DMS53 (cell line): ENCODE measurements around the gene ZCCHC10.
"Not testable (repeated sequence)": the region's sequence is repeated elsewhere in the genome, so short reads cannot be mapped to it uniquely, and the experiment has no call there.

Experiments used
- DNase-seq: peaks from one replicate; lab custom pipeline; 2025; lab: John Stamatoyannopoulos, UW

ZCCHC10 gene

GRCh38 chr5:133041910-133042309, 15.6 kb upstream of the ZCCHC10 start:
- peak; percentile 25 for DNase-seq

DNA sequence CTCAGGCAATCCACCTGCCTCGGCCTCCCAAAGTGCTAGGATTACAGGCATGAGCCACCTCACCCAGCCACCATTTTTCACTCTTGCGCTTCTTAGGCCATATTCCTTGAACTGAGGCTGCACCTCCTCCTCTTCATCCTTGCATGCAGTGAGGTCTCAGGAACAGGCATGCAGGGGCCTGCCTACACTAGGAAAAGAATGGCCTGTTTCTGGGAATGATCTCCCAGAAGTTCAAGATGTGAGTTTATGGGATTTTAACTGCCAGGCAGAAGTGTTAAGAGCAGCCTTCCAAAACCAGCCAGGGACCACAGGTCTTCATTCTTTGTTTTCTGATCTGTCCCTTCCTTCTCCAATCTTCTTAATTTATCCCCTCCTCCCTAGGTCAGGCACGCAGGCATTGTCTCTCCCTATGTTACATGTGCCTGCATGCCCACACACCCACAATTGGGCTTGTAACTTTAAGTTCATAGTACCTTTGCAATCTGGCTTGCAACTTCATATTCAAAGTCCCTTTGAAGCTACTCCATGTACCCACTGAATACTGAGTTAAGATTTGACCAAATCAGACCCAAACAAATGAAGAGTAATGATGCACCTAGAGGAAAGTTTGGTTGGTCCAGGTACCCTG, 14.9 kb upstream of the ZCCHC10 start:
- DNase-seq = no peak

DNA sequence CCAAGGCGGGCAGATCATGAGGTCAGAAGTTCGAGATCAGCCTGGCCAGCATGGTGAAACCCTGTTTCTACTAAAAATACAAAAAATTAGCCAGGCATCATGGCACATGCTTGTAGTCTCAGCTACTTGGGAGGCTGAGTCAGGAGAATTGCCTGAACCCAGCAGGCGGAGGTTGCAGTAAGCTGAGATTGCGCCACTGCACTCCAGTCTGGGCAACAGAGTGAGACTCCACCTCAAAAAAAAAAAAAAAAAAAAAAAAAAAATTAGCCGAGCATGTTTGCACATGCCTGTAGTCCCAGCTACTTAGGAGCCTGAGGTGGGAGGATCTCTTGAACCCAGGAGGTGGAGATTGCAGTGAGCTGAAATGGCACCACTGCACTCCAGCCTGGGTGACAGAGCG, 10.3 kb upstream of the ZCCHC10 start:
- not testable (repeated sequence) for DNase-seq

DNA sequence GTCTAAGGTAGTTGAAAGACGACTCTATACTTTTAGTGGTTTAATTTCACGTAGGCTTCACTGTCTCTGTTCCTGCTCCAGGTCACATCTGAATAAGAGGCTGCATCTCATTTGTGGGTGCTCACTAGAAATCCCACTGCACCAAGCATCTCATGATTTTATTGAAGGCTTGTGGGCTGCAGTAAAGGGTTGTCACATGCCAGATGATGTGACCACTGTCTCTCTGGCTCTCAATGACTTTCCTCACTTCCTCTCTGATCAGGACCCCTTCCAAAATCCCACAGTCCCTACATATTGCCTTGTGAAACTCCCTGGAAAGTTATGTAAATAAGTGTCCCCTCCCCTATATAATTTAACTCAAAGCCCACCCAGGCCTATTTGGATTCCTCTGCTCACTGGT, 8.9 kb upstream of the ZCCHC10 start:
- no peak for DNase-seq

- DNase-seq = no peak
Measured at GRCh38 chr5:133034064-133034463, 7.7 kb upstream of the ZCCHC10 start.

DNA sequence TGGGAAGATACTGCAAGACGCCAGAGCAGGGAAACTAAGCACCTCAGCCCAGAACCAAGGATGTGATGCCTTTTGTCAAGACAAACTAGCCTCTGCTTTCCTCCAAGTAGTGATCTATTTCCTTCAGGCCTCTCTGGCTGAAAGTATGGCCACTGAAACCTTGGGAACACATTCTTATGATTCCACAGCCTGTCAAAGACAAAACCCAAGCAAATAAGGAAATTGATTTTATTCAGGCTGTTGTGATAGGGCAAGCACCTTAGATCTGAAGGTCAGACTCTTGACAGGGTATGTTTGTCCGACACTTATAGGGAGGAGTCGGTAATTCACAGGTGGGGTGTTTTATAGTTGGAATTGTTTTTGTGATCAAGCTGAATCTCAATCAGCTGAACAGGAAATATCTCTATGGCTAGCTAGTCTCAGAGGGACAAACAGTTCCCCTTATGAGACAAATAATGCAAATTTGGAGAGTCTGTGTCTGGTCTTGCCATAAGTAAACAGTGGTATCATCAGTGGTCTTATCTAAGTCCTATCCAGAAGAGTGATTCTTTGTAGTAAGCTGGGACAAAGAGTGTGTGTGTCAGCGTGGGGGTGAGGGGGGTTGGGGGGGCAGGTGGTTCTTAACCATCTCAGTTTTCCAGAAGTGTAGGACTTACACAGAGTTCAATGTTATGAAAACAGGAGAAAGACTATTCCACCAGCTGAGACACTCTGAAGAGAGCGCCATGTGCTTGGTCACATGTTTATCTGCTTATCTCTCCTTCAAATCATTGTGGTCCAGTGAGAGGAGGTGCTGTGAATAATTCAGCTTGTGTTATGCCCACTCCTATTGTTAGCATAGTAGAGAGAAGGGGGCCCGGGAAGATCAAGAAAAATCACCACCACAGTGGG, 6.7 kb upstream of the ZCCHC10 start:
- DNase-seq = no peak

GRCh38 chr5:133030343-133031005, 4.1 kb upstream of the ZCCHC10 start:
- DNase-seq = no peak

- DNase-seq = no peak
Measured at GRCh38 chr5:133029416-133029815, 3.1 kb upstream of the ZCCHC10 start.

DNA sequence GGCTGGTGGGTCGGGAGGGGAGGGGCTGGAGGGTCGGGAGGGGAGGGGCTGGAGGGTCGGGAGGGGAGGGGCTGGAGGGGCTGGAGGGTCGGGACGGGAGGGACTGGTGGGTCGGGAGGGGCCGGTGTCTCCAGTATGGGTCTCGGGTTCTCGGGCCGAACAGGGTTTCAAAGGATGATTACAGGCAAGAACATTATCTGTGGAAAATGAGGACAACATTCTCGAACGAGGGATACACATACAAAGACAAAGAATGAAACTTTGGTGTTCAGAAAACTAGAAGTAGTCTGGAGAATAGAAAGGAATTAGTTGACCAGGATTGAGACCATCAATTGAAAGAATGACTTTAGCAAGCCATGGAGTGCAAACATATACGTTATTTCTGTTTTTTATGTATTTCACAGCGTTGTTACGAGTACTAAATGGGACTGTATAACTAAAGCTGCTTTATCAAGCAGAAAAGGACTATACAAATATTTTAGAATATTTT, 360 bp upstream of the ZCCHC10 start:
- DNase-seq = no peak

- DNase-seq = not testable (repeated sequence)
Measured at GRCh38 chr5:133019471-133019870, 6.9 kb downstream of the ZCCHC10 start.

DNA sequence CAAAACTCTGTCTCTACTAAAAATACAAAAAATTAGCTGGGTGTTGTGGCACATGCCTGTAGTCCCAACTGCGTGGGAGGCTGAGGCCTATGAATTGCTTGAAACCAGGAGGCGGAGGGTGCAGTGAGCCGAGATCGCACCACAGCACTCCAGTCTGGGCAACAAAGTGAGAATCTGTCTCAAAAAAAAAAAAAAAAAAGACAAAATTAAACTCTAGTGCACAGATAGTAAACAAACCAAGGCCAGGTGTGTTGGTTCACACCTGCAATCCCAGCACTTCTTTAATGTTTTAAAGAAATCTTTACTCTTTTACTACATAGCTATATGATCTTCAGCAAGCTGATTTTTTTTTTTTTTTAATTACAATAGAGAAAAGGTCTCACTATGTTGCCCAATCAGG, 8.4 kb downstream of the ZCCHC10 start:
- no peak for DNase-seq

DNA sequence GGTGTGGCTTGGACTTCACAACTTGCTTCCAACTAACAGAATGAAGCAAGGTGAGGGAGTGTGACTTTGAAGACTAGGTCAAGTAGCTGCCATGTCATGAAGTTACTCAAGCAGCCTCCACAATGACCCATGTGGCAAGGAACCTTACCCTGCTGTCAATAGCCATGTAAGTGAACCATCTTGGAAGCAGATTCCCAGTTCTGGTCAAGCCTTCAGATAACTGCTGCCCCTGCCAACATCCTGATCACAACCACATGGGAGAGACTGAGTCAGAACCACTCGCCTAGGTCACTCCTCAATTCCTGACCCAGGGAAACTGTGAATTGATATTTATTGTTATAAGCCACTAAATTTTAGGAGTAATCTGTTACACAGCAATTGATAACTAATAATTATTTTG, 10.9 kb downstream of the ZCCHC10 start:
- no peak for DNase-seq

DNA sequence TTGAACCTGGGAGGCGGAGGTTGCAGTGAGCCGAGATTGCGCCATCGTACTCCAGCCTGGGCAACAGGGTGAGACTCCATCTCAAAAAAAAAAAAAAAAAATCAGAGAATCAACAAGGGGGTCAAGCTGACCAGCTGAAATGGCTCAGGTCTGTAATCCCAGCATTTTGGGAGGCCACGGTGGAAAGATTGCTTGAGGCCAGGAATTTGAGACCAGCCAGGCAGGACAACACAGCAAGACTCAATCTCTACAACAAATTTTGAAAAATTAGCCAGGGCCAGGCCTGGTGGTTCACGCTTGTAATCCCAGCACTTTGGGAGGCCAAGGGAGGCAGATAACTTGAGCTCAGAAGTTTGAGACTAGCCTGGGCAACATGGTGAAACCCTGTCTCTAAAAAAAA, 17.9 kb downstream of the ZCCHC10 start:
- not testable (repeated sequence) for DNase-seq

DNA sequence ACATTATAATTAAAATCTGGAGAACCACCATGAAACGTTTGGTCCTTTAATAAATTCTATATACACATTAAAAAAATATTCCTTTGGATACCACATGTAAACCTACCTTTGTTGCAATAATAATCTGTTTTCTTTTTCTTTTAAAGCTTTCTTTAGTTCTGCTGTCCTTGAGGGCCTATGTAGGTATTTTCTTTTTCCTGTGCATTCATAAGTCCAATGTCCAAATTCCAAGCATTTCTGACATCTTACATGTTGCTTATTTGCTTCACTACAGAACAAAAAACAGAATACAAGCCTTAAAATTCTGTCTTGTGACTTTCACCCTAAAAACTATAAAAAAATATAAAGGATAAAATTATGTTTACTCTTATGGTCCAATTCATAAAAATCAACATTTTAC, 19.7 kb downstream of the ZCCHC10 start:
- DNase-seq = no peak

DNA sequence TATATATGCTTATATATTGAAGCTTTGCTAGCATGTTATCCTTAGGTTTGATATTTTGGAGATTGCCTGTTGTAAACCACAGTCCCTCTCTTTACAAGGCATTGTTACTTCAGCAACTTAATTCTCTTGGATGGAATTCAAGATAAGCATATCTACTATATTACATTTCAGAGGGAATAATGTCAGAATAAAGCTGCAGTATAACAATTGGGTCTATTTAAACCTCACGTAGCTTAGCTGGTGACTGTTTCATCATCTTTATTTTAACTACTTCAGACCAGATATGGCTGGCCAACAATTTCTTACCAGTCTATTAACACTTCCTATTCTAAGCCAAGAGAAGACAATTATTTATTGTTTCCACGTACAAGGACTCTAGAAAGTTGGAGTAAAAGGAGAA, 27.1 kb downstream of the ZCCHC10 start:
- DNase-seq = no peak

DNA sequence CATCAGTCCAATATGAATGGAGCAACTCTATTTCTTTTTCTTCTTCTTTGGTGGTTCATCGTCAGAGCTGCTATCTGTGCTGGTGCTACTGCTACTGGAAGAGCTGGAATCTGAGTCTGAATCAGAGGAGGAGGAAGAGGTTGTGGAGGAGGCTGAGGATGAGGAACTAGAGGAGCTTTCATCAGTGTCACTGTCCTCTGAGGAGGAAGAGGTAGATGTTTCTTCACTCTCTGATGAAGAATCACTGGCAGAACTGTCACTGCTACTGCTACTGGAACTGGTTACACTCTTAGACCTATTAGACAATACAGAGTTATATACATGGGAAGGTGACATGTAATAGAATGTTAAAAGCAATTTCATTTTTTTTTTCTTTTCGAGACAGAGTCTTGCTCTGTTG, 27.8 kb downstream of the ZCCHC10 start:
- no peak for DNase-seq

DNA sequence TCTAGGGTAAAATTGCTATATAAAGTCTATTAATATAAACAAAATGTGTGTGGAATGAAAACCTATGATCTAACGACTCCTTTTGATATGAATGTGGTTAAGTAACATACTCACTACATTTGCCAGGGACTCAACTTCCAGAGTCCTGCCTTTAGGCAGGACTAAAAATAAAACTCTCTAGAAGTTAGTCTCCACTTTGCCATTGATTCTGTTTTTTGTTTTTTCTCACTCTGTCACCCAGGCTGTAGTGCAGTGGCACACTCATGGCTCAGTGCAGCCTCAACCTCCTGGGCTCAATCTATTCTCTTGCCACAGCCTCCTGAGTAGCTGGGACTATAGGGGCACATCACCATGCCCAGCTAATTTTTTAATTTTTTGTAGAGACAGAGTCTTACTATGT, 30.0 kb downstream of the ZCCHC10 start:
- DNase-seq = no peak

DNA sequence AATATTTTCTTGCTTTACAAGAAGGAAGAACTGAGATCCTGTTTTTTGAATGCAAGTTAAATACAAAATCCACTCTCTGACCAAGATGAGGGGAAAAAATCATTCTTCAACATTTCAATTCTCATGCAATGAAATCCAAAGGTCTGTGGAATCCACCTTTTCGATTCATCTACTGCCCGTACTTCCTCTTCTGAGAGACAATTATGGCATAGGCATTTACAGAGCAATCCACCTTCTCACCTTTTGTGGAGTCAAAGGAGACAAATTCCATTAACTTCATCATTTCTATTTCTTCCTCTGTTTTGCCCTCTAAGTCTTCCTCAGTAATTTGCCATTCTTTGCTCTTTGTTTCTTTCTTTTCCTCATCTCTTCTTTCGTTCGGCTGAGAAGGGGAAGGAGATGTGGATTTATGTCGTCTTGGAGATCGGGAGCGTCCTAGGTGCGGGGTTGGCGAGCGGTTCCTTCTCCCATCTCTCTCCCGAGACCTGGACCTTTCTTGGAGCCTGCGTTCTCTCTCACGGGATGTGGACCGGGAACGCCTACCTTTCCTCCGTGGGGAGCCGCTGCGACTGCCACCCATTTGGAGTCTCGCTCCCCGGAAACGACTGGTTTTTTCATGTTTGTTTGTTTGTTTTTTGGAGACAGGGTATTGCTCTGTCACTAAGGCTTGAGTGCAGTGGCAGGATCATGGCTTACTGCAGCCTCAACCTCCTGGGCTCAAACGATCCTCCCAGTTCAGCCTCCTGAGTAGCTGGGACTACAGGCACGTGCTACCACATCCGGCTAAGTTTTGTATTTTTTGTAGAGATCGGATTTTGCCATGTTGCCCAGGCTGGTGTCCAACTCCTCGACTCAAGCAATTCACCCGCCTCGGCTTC, 38.6 kb downstream of the ZCCHC10 start:
- DNase-seq = no peak

- not testable (repeated sequence) for DNase-seq
Measured at GRCh38 chr5:132982971-132983370, 43.4 kb downstream of the ZCCHC10 start.

DNA sequence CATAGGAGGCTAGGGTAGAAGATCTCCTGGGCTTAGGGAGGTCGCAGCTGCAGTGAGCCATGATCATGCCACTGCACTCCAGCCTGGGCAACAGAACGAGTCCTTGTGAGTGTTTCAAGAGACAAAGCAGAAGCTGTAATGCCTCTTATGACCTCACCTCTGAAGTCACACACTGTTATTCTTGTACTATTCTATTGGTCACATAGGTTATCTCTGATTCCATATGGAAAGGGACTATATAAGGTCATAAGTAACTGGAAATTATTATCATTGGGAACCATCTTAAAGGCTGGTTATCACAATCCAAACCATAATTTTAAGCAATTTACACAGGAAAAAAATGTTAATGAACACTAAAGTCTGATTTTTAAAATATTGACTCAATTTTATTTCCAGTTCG, 45.1 kb downstream of the ZCCHC10 start:
- no peak for DNase-seq

DNA sequence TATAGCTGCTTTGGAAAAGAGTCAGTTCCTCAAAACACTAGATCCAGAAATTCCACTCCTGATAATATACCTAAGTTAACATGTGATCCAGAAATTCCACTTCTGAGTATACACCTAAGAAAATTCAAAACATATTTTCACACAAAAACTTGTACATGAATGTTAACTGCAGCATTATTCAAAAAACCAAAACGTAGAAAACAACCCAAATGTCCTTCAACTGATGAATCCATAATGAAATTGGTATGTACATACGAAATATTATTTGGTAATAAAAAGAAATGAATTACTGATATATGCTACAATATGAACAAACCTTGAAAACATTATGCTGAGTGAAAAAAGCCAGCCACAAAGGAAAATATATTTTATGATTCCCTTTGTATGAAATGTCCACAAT, 46.4 kb downstream of the ZCCHC10 start:
- DNase-seq = no peak
